Measurements from ENCODE around the gene GPR107. TPM values are rescaled to one million over a fixed set of nuclear protein-coding genes. Genes with fewer than 3 reads are reported as not detected.
"Not testable (repeated sequence)": the region's sequence is repeated elsewhere in the genome, so short reads cannot be mapped to it uniquely, and the experiment has no call there.

The GPR107 gene
- total RNA-seq, result 10 to 100 TPM; 26.5 to 44.4 (median 35.3) TPM

DNA sequence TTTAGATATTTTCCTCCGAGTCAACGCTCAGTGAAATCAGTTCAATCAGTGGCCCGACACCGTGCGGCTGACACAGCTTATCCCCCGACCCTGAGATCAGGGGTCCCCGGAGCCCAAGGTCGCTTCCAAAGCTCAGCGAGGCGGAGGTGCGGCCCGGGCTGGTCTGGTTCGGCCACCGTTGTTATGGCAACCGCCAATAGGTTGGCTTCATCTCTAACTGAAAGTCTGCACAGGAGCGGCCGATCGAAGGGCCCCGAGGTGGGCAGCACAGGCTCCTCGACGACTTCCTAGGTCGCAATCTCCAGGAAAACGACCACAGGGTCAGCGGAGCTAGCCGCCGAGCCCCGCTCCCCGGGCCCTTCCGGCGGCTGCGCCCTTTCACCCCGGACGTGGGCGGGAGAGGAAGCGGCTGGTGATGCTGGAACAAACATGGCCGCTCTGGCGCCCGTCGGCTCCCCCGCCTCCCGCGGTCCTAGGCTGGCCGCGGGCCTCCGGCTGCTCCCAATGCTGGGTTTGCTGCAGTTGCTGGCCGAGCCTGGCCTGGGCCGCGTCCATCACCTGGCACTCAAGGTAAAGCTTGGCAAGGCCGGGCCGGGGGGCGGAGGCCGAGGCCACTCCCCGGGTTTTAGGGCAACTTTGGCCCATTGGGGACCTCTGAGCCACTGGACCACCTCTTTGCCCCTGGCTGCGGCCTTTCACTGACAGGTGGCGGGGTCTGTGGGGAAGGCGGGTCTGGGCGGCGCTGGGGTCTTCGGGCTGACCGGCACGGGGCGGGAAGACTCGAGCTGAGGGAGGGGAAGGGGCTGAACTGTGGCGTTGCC, at the start of gene GPR107:
Gene GPR107, plus strand, starts transcription at position 403 of the 821 bp plus-strand sequence. Its CDS starts 27 bp downstream, at position 430.
- Histone ChIP-seq H3K4me1 (peaks cover 24 to 42% (median 30%) of the 10 kb centered on the region in 4 donors), H3K9me3 (no peaks in the 10 kb centered on the region), H3K27ac (peak within 1 kb of the TSS; percentile 90 to 98 (median 96)), H3K36me3 (peaks cover 0 to 7% (median 0%) of the 10 kb centered on the region in 4 donors), H3K27me3 (no peaks in the 10 kb centered on the region), H3K4me3 (peak within 1 kb of the TSS; percentile 89 to 100 (median 94))
- TF ChIP-seq EP300 (IDR thresholded peaks at IDR 0.05) (peak in 1 of 4 donors; percentile 56), POLR2AphosphoS5 (IDR thresholded peaks at IDR 0.05) (peak; percentile 86 to 89), POLR2A (IDR thresholded peaks at IDR 0.05) (peak in 3 of 4 donors; percentile 76 to 91 (median 84))
- TF ChIP-seq, protein P1, sequence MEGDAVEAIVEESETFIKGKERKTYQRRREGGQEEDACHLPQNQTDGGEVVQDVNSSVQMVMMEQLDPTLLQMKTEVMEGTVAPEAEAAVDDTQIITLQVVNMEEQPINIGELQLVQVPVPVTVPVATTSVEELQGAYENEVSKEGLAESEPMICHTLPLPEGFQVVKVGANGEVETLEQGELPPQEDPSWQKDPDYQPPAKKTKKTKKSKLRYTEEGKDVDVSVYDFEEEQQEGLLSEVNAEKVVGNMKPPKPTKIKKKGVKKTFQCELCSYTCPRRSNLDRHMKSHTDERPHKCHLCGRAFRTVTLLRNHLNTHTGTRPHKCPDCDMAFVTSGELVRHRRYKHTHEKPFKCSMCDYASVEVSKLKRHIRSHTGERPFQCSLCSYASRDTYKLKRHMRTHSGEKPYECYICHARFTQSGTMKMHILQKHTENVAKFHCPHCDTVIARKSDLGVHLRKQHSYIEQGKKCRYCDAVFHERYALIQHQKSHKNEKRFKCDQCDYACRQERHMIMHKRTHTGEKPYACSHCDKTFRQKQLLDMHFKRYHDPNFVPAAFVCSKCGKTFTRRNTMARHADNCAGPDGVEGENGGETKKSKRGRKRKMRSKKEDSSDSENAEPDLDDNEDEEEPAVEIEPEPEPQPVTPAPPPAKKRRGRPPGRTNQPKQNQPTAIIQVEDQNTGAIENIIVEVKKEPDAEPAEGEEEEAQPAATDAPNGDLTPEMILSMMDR (IDR thresholded peaks at IDR 0.05), result peak in 1 of 6 experiments; percentile 19
- WGBS, 2 donors, result 1% methylated on average over 13 to 19 of the region's 64 CpGs
- ATAC-seq (ENCODE audit: low FRiP score in 2 of 2) (peak; percentile 96 to 99), DNase-seq (peak; percentile 78 to 96)

DNA sequence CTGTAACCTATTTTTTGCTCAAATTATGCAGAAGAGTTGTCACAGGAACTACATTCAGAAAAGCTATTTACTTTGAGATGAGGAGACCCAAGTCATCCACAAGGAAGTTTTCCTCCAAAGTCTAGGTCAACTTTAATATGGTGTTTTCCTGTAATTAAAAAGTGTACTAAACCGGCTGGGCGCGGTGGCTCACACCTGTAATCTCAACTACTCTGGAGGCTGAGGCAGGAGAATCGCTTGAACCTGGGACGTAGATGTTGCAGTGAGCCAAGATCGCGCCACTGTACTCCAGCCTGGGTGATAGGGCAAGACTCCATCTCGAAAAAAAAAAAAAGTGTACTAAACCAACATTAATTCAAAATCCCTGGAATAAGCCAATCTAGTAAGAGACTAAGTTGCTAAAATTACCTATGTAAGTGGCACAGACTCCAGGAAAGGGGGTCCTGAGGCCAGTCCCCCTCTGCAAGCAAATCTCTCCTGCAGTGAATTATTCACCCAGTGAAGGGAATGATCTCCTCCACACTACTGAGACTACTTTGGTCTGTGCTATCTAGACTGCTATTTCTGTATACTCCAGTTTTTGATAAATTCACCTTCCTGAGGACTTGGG, 49.7 kb upstream of the GPR107 start:
- DNase-seq, result no peak
- ATAC-seq (ENCODE audit: low FRiP score in 2 of 2), result no peak
- no peak overlapping the region for H3K4me3 ChIP-seq
- H3K27me3 ChIP-seq, result no peaks in the 10 kb centered on the region
- H3K4me1 ChIP-seq, result peaks cover 0 to 4% (median 2%) of the 10 kb centered on the region in 4 donors
- H3K36me3 ChIP-seq, result no peaks in the 10 kb centered on the region
- 82 to 85% methylated on average over 8 of the region's 8 CpGs for WGBS, 2 donors
- no peak for TF ChIP-seq POLR2A (IDR thresholded peaks at IDR 0.05)
- no peak for TF ChIP-seq POLR2AphosphoS5 (IDR thresholded peaks at IDR 0.05)
- TF ChIP-seq, protein P1 (IDR thresholded peaks at IDR 0.05), result no peak
- no peak for TF ChIP-seq EP300 (IDR thresholded peaks at IDR 0.05)
- H3K9me3 ChIP-seq, result no peaks in the 10 kb centered on the region
- H3K27ac ChIP-seq, result no peak overlapping the region

DNA sequence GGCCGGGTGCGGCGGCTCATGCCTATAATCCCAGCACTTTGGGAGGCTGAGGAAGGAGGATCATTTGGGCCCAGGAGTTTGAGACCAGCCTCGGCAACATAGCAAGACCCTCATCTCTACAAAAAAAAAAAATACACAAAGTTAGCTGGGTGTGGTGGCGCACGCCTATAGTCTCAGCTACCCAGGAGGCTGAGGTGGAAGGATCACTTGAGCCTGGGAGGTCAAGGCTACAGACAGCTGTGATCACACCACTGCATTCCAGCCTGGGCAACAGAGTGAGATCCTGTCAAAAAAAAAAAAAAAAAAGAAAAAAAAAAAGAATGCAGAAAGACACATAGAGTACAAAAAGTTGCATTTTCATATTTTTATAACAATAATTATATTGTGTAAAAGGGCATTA, 46.8 kb upstream of the GPR107 start:
- not testable (repeated sequence) for H3K4me3 ChIP-seq; ATAC-seq (ENCODE audit: low FRiP score in 2 of 2); DNase-seq; H3K27me3 ChIP-seq; H3K9me3 ChIP-seq; H3K36me3 ChIP-seq
- Histone ChIP-seq H3K27ac (peak overlapping the region in 1 of 4 donors; percentile 52), H3K4me1 (peaks cover 0 to 12% (median 4%) of the 10 kb centered on the region in 4 donors)
- WGBS, 2 donors, result 92 to 93% methylated on average over 6 of the region's 6 CpGs

DNA sequence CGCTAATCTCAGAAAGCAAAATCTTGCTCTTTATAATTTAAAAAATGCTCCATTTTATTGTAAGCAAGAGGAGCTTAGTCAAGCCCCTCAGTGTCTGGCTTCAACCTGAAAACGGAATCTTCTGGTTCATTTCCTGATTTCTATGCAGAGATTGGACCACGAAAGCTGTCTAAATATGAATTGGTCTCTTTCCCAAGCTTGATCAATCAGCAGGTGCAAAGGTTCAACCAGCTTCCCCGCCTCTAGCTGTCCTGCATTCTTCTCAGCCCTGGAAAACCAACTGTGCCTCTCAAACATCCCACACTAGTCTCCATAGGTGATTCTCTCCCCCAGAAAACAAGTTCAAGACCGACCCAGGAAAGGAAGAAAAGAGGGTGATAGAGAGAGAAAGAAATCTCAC, 45.2 kb upstream of the GPR107 start:
- Histone ChIP-seq H3K4me1 (peaks cover 0 to 12% (median 4%) of the 10 kb centered on the region in 4 donors), H3K27ac (no peak overlapping the region), H3K36me3 (no peaks in the 10 kb centered on the region), H3K27me3 (no peaks in the 10 kb centered on the region), H3K4me3 (no peak overlapping the region), H3K9me3 (no peaks in the 10 kb centered on the region)
- TF ChIP-seq POLR2AphosphoS5 (IDR thresholded peaks at IDR 0.05) (no peak), EP300 (IDR thresholded peaks at IDR 0.05) (no peak), POLR2A (IDR thresholded peaks at IDR 0.05) (no peak)
- TF ChIP-seq, protein P1 (IDR thresholded peaks at IDR 0.05), result no peak
- 68 to 81% methylated on average over 5 of the region's 5 CpGs for WGBS, 2 donors
- ATAC-seq (ENCODE audit: low FRiP score in 2 of 2), result no peak
- DNase-seq, result no peak

DNA sequence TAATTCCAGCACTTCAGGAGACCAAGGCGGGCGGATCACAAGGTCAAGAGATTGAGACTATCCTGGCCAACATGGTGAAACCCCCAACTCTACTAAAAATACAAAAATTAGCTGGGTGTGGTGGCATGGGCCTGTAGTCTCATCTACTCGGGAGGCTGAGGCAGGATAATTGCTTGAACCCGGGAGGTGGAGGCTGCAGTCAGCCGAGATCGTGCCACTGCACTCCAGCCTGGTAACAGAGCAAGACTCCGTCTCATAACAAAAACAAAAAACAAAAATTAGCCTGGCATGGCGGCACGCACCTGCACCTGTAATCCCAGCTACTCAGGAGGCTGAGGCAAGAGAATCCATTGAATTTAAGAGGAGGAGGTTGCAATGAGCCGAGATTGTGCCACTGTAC, 44.2 kb upstream of the GPR107 start:
- not testable (repeated sequence) for H3K9me3 ChIP-seq; H3K4me3 ChIP-seq; H3K36me3 ChIP-seq; H3K27ac ChIP-seq; ATAC-seq (ENCODE audit: low FRiP score in 2 of 2); DNase-seq; H3K27me3 ChIP-seq
- H3K4me1 ChIP-seq, result peaks cover 0 to 12% (median 2%) of the 10 kb centered on the region in 4 donors
- WGBS, 2 donors, result 93 to 96% methylated on average over 10 of the region's 10 CpGs
